ENCODE data around the gene METTL1. TPM values are rescaled to one million over a fixed set of nuclear protein-coding genes. Genes with fewer than 3 reads are reported as not detected.

METTL1 gene
- total and polyA plus RNA-seq, 9 of the 15 experiments (the other 6 are each of a cell fraction or from before 2014, with no cell fraction given): 12.6 to 65.9 (median 39.2) TPM

GRCh38 chr12:57772429-57773322 is 771 bp upstream of the METTL1 start, which contains the start of gene EEF1AKMT3 (continued):
- TF ChIP-seq ZBTB40 (IDR thresholded peaks at IDR 0.05): 0 out of 2 replicates have a peak, but pooled peaks have one; percentile 36
- no peak for TF ChIP-seq ZBTB40 (CRISPR knock-in tag; IDR thresholded peaks at IDR 0.05)
- TF ChIP-seq PHTF2 (CRISPR knock-in tag; IDR thresholded peaks at IDR 0.05): no peak
- no peak for TF ChIP-seq E4F1 (CRISPR knock-in tag; IDR thresholded peaks at IDR 0.05; ENCODE audit: borderline replicate concordance)
- TF ChIP-seq FOXJ3 (CRISPR knock-in tag; IDR thresholded peaks at IDR 0.05): no peak
- TF ChIP-seq ZFX (CRISPR knock-in tag; IDR thresholded peaks at IDR 0.05): peak; percentile 20; the same call in 1 of the 2 replicates
- no peak for TF ChIP-seq SNRNP70 (optimal IDR thresholded peaks at IDR 0.05; ENCODE audit: low read depth, low read length)
- no peak for TF ChIP-seq DIDO1 (tag; IDR thresholded peaks at IDR 0.05; ENCODE audit: low read depth)
- TF ChIP-seq COPS2 (conservative IDR thresholded peaks at IDR 0.05): no peak
- no peak for TF ChIP-seq SNIP1 (IDR thresholded peaks at IDR 0.05; ENCODE audit: low read depth)
- TF ChIP-seq ZBTB11 (CRISPR knock-in tag; IDR thresholded peaks at IDR 0.05): no peak

Data from K562 (cell line).